IMR-90 (cell line): ENCODE measurements around the gene PCBP4. TPM values are rescaled to one million over a fixed set of nuclear protein-coding genes. Genes with fewer than 3 reads are reported as not detected.

Experiments used
- ATAC-seq: fragments of 200-7000 bp; cut with Tn5 transposase; 2 replicates; pipeline ENCODE4 v1.9.1; 2020; ENCODE audit warnings: low read depth, mild to moderate bottlenecking, moderate library complexity
- BruUV-seq: library from RNA; stranded (reverse); fragments of 400-500 nt; replicated peaks from 2 replicates; lab custom pipeline; 2021; lab: Mats Ljungman, UMichigan
- CTCF ChIA-PET: fragments of 300-600 bp; formaldehyde crosslinking; extraction: SDS; loops from one replicate; lab custom pipeline; 2021; ENCODE audit warnings: antibody characterized with exemption; lab: Yijun Ruan, JAX
- POLR2A ChIA-PET: fragments of 300-600 bp; sonication (Branson Sonifier 250); formaldehyde crosslinking; loops from one replicate; lab custom pipeline; 2022; ENCODE audit warnings: antibody characterized with exemption; ENCODE audit not compliant: unreplicated experiment; lab: Charles Lee
- DNase-seq: peaks from one replicate; pipeline ENCODE4 v3.0.0; 2013
- H2AFZ ChIP-seq: replicated peaks from 2 replicates; pipeline ENCODE3; 2013; ENCODE audit warnings: low read length, mild to moderate bottlenecking; ENCODE audit not compliant: poor library complexity
- H2AK5ac ChIP-seq: 2 replicates; pipeline ENCODE4 v1.6.1; 2013; ENCODE audit warnings: low read depth, low read length, inconsistent platforms
- H2AK9ac ChIP-seq: replicated peaks from 2 replicates; pipeline ENCODE3; 2013; ENCODE audit warnings: mild to moderate bottlenecking, low read depth, low read length, moderate library complexity; ENCODE audit not compliant: poor library complexity
- H2BK120ac ChIP-seq: 2 replicates; pipeline ENCODE4 v1.6.1; 2013; ENCODE audit warnings: low read depth, low read length, inconsistent platforms
- H2BK15ac ChIP-seq: 3 replicates; pipeline ENCODE4 v1.6.1; 2013; ENCODE audit warnings: low read depth, low read length, inconsistent platforms
- H2BK20ac ChIP-seq: 2 replicates; pipeline ENCODE4 v1.6.1; 2013; ENCODE audit warnings: low read depth, mild to moderate bottlenecking, inconsistent platforms, low read length, moderate library complexity
- H2BK5ac ChIP-seq: 2 replicates; pipeline ENCODE4 v1.6.1; 2013; ENCODE audit warnings: mild to moderate bottlenecking, low read depth, low read length, inconsistent platforms; ENCODE audit not compliant: poor library complexity, severe bottlenecking
- H3K14ac ChIP-seq: replicated peaks from 2 replicates; pipeline ENCODE4 v1.6.1; 2013; ENCODE audit warnings: low read depth, low read length, inconsistent platforms
- H3K18ac ChIP-seq: 2 replicates; pipeline ENCODE4 v1.6.1; 2013; ENCODE audit warnings: low read depth, low read length, control low read depth
- H3K23ac ChIP-seq: 2 replicates; pipeline ENCODE4 v1.6.1; 2013; ENCODE audit warnings: low read depth, low read length, inconsistent platforms
- H3K27ac ChIP-seq: 2 replicates; pipeline ENCODE4 v1.5.1; 2013; ENCODE audit warnings: mild to moderate bottlenecking, control low read depth, low read length; ENCODE audit not compliant: insufficient read depth
- H3K27me3 ChIP-seq: 2 replicates; pipeline ENCODE4 v1.6.1; 2013; ENCODE audit warnings: low read length; ENCODE audit not compliant: control insufficient read depth, insufficient read depth
- H3K36me3 ChIP-seq: 2 replicates; pipeline ENCODE4 v1.6.1; 2013; ENCODE audit warnings: low read length, mixed read lengths; ENCODE audit not compliant: control insufficient read depth, insufficient read depth
- H3K4ac ChIP-seq: 2 replicates; pipeline ENCODE4 v1.6.1; 2013; ENCODE audit warnings: low read depth, low read length, inconsistent platforms
- H3K4me1 ChIP-seq: 2 replicates; pipeline ENCODE4 v1.6.1; 2013; ENCODE audit warnings: low read length, mixed read lengths; ENCODE audit not compliant: control insufficient read depth, insufficient read depth
- H3K4me2 ChIP-seq: 2 replicates; pipeline ENCODE4 v1.6.1; 2013; ENCODE audit warnings: low read depth, mild to moderate bottlenecking, control low read depth, low read length, moderate library complexity
- H3K4me3 ChIP-seq: 2 replicates; pipeline ENCODE4 v1.5.1; 2013; ENCODE audit warnings: low read depth, mild to moderate bottlenecking, control low read depth, low read length, moderate library complexity; ENCODE audit not compliant: insufficient read depth
- H3K56ac ChIP-seq: 2 replicates; pipeline ENCODE4 v1.6.1; 2013; ENCODE audit warnings: low read length, inconsistent platforms; ENCODE audit not compliant: insufficient read depth; ENCODE audit errors: extremely low read depth
- H3K79me1 ChIP-seq, 2 experiments: 2 replicates each; pipeline ENCODE4 v1.6.1; 2013; ENCODE audit warnings: low read length in 2 of 2, inconsistent platforms in 1 of 2, low read depth in 1 of 2
- H3K9ac ChIP-seq: 2 replicates; pipeline ENCODE4 v1.6.1; 2013; ENCODE audit warnings: low read depth, low read length, control low read depth
- H3K9me1 ChIP-seq: 2 replicates; pipeline ENCODE4 v1.6.1; 2013; ENCODE audit warnings: low read length, inconsistent platforms; ENCODE audit not compliant: insufficient read depth
- H3K9me3 ChIP-seq: 2 replicates; pipeline ENCODE4 v1.6.1; 2013; ENCODE audit warnings: low read length; ENCODE audit not compliant: control insufficient read depth, insufficient read depth
- H4K20me1 ChIP-seq: 2 replicates; pipeline ENCODE4 v1.6.1; 2013; ENCODE audit warnings: low read length, inconsistent platforms; ENCODE audit not compliant: insufficient read depth
- H4K5ac ChIP-seq: 2 replicates; pipeline ENCODE4 v1.6.1; 2013; ENCODE audit warnings: mild to moderate bottlenecking, low read depth, low read length, control low read depth
- H4K8ac ChIP-seq, 2 experiments: 2 replicates each; pipeline ENCODE4 v1.6.1; 2013; ENCODE audit warnings: low read depth in 2 of 2, low read length in 2 of 2, control low read depth in 1 of 2, inconsistent platforms in 1 of 2
- H4K91ac ChIP-seq: 2 replicates; pipeline ENCODE4 v1.6.1; 2013; ENCODE audit warnings: low read depth, low read length, inconsistent platforms; ENCODE audit not compliant: insufficient read depth
- BHLHE40 ChIP-seq: fragments of 150-350 bp; IDR thresholded peaks from 2 replicates; pipeline ENCODE4 v1.6.1; 2016; ENCODE audit warnings: mild to moderate bottlenecking, low read depth, low read length
- CEBPB ChIP-seq: IDR thresholded peaks from 2 replicates; pipeline ENCODE4 v1.6.1; 2012; ENCODE audit warnings: low read depth, low read length, improper control_type of control experiment
- CHD1 ChIP-seq: IDR thresholded peaks from 2 replicates; pipeline ENCODE4 v1.6.1; 2012; ENCODE audit warnings: low read depth, low read length, improper control_type of control experiment
- FOS ChIP-seq: fragments of 150-350 bp; IDR thresholded peaks from 2 replicates; pipeline ENCODE4 v1.6.1; 2016; ENCODE audit warnings: low read depth, low read length
- MAFK ChIP-seq: IDR thresholded peaks from 2 replicates; pipeline ENCODE4 v1.6.1; 2012; ENCODE audit warnings: low read depth, low read length, improper control_type of control experiment
- MAZ ChIP-seq: IDR thresholded peaks from 2 replicates; pipeline ENCODE4 v1.6.1; 2012; ENCODE audit warnings: low read depth, mild to moderate bottlenecking, low read length, improper control_type of control experiment, moderate library complexity, borderline replicate concordance
- MXI1 ChIP-seq: IDR thresholded peaks from 2 replicates; pipeline ENCODE4 v1.6.1; 2012; ENCODE audit warnings: low read depth, mild to moderate bottlenecking, low read length, moderate library complexity, borderline replicate concordance
- NFE2L2 ChIP-seq: fragments of 150-350 bp; IDR thresholded peaks from 2 replicates; pipeline ENCODE4 v1.6.1; 2016; ENCODE audit warnings: low read depth, mild to moderate bottlenecking, low read length
- POLR2A ChIP-seq: IDR thresholded peaks from 2 replicates; pipeline ENCODE4 v1.6.1; 2012; ENCODE audit warnings: mild to moderate bottlenecking, low read depth, low read length
- RAD21 ChIP-seq: IDR thresholded peaks from 2 replicates; pipeline ENCODE4 v1.6.1; 2012; ENCODE audit warnings: low read length, improper control_type of control experiment
- RCOR1 ChIP-seq: IDR thresholded peaks from 2 replicates; pipeline ENCODE4 v1.6.1; 2012; ENCODE audit warnings: mild to moderate bottlenecking, low read length, improper control_type of control experiment; ENCODE audit not compliant: insufficient replicate concordance
- RFX5 ChIP-seq: IDR thresholded peaks from 2 replicates; pipeline ENCODE4 v1.8.0; 2012; ENCODE audit warnings: low read depth, mild to moderate bottlenecking, low read length, moderate library complexity
- SMC3 ChIP-seq: fragments of 150-350 bp; IDR thresholded peaks from 2 replicates; pipeline ENCODE4 v1.6.1; 2016; ENCODE audit warnings: low read depth, mild to moderate bottlenecking, antibody characterized with exemption, low read length, moderate library complexity
- WGBS, 2 experiments: methylation state at CpG; one replicate each; pipeline versions ENCODE4 v1.1.5 to v1.1.7; 2013; ENCODE audit warnings: missing lambda C conversion rate in 2 of 2; ENCODE audit not compliant: insufficient read length in 1 of 2; ENCODE audit errors: extremely low coverage in 2 of 2; 5-methylcytosine and 5-hydroxymethylcytosine counted together
- dilution Hi-C: fragments of 300-500 bp; cut with HindIII; formaldehyde crosslinking; loops from one replicate; pipeline ENCODE4 v1.14.3; 2018; ENCODE audit warnings: low sequenced_read_pairs; ENCODE audit not compliant: unreplicated experiment
- in situ Hi-C: fragments of 300-500 bp; cut with MboI; formaldehyde crosslinking; loops from 3 replicates; pipeline ENCODE4 v1.14.3; 2019; ENCODE audit warnings: low sequenced_read_pairs, inconsistent platforms, mixed read lengths
- intact Hi-C: fragments of 100-400 bp; cut with micrococcal nuclease; formaldehyde crosslinking; loops from 2 replicates; pipeline ENCODE4 v1.10.0; 2022
- polyA plus RNA-seq, 3 experiments: library from polyadenylated mRNA; depleted of rRNA; stranded (reverse); fragments of >200 nt; gene quantifications; 2 replicates each; pipeline ENCODE4 v1.2.3, GENCODE V29; 2012; ENCODE audit warnings: low replicate concordance in 1 of 3
- total RNA-seq: library from RNA; depleted of rRNA; stranded (reverse); fragments of >200 nt; gene quantifications from 2 replicates; pipeline ENCODE4 v1.2.3, GENCODE V29; 2012
- TF ChIP-seq, protein P1 (sequence below): fragments of 150-350 bp; IDR thresholded peaks from 2 replicates; pipeline ENCODE4 v1.6.1; 2016; ENCODE audit warnings: low read depth, mild to moderate bottlenecking, low read length, moderate library complexity, borderline replicate concordance
- TF ChIP-seq, protein P2 (sequence below): fragments of 150-350 bp; IDR thresholded peaks from 2 replicates; pipeline ENCODE4 v1.6.1; 2017; ENCODE audit warnings: mild to moderate bottlenecking, antibody characterized with exemption, low read length, low read depth
- TF ChIP-seq, protein P3 (sequence below): conservative IDR thresholded peaks from 2 replicates; pipeline ENCODE4 v1.5.1; 2012; ENCODE audit warnings: mild to moderate bottlenecking, low read depth, low read length, improper control_type of control experiment

PCBP4 gene
- total and polyA plus RNA-seq, 2 of the 4 experiments (the other 2 are of a cell fraction) = 70.8 to 110 TPM

- no peak overlapping the region for H3K9ac ChIP-seq
- no peak overlapping the region for H3K14ac ChIP-seq
- no peak overlapping the region for H4K91ac ChIP-seq
- DNase-seq (no peak), ATAC-seq (no peak)
- H3K27me3 ChIP-seq = no peaks in the 10 kb centered on the region
- no peak overlapping the region for H3K4ac ChIP-seq
- H3K4me2 ChIP-seq = no peak overlapping the region
- H3K4me1 ChIP-seq = no peaks in the 10 kb centered on the region
- 0 out of 2 replicates have a peak, but pooled peaks cover 3% of the 10 kb centered on the region for H3K9me3 ChIP-seq
- no peak overlapping the region for H2BK5ac ChIP-seq
- no peak overlapping the region for H3K27ac ChIP-seq
- POLR2A ChIA-PET = no interaction called here
- H2AK9ac ChIP-seq = no peak overlapping the region
- no peak overlapping the region for H3K23ac ChIP-seq
- no peaks in the 10 kb centered on the region for H3K79me1 ChIP-seq
- H3K9me1 ChIP-seq = no peaks in the 10 kb centered on the region
- no peak overlapping the region for H3K56ac ChIP-seq
- no peaks in the 10 kb centered on the region for H4K20me1 ChIP-seq
- no peaks in the 10 kb centered on the region for H3K36me3 ChIP-seq
- no peak overlapping the region for H3K4me3 ChIP-seq
- no peak overlapping the region for H2BK15ac ChIP-seq
- H3K18ac ChIP-seq = no peak overlapping the region
- H2BK20ac ChIP-seq = no peak overlapping the region
- WGBS, 2 experiments = 20% methylated on average over 1 of the region's 4 CpGs; no CpG with 5 or more reads in 1 of the 2 experiments
- dilution Hi-C loops = no loop called here
- no peak overlapping the region for H2AK5ac ChIP-seq
- CTCF ChIA-PET = no interaction called here
- no peak overlapping the region for H4K5ac ChIP-seq
- H2BK120ac ChIP-seq = no peak overlapping the region
- no TSS peak for BruUV-seq
- peak overlapping the region; percentile 23 for H2AFZ ChIP-seq
- H4K8ac ChIP-seq = no peak overlapping the region
- intact Hi-C loops = loop anchor here (10.0 kb wide), 1 partner anchor 173 kb away; no protein-coding TSS in a partner anchor
- TF ChIP-seq, protein P1, sequence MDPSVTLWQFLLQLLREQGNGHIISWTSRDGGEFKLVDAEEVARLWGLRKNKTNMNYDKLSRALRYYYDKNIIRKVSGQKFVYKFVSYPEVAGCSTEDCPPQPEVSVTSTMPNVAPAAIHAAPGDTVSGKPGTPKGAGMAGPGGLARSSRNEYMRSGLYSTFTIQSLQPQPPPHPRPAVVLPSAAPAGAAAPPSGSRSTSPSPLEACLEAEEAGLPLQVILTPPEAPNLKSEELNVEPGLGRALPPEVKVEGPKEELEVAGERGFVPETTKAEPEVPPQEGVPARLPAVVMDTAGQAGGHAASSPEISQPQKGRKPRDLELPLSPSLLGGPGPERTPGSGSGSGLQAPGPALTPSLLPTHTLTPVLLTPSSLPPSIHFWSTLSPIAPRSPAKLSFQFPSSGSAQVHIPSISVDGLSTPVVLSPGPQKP = no peak
- TF ChIP-seq CEBPB (no peak), RCOR1 (no peak), FOS (no peak), RAD21 (no peak), MXI1 (no peak), SMC3 (no peak), BHLHE40 (no peak), MAFK (no peak), MAZ (no peak), RFX5 (no peak), POLR2A (no peak), NFE2L2 (no peak), CHD1 (no peak)
- TF ChIP-seq, protein P2, sequence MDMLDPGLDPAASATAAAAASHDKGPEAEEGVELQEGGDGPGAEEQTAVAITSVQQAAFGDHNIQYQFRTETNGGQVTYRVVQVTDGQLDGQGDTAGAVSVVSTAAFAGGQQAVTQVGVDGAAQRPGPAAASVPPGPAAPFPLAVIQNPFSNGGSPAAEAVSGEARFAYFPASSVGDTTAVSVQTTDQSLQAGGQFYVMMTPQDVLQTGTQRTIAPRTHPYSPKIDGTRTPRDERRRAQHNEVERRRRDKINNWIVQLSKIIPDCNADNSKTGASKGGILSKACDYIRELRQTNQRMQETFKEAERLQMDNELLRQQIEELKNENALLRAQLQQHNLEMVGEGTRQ = no peak
- TF ChIP-seq, protein P3, sequence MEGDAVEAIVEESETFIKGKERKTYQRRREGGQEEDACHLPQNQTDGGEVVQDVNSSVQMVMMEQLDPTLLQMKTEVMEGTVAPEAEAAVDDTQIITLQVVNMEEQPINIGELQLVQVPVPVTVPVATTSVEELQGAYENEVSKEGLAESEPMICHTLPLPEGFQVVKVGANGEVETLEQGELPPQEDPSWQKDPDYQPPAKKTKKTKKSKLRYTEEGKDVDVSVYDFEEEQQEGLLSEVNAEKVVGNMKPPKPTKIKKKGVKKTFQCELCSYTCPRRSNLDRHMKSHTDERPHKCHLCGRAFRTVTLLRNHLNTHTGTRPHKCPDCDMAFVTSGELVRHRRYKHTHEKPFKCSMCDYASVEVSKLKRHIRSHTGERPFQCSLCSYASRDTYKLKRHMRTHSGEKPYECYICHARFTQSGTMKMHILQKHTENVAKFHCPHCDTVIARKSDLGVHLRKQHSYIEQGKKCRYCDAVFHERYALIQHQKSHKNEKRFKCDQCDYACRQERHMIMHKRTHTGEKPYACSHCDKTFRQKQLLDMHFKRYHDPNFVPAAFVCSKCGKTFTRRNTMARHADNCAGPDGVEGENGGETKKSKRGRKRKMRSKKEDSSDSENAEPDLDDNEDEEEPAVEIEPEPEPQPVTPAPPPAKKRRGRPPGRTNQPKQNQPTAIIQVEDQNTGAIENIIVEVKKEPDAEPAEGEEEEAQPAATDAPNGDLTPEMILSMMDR = no peak
- in situ Hi-C loops = no loop called here
Observed at GRCh38 chr3:51908026-51908425, 59.2 kb downstream of the PCBP4 start.
